NCI-H1048 (cell line): Measurements from ENCODE around the gene ANTXR2.

Experiments
- DNase-seq: peaks from one replicate; lab custom pipeline; 2025; lab: John Stamatoyannopoulos, UW

ANTXR2 gene

GRCh38 chr4:80069108-80069836 lies 3.8 kb downstream of the ANTXR2 start:
- DNase-seq: no peak

GRCh38 chr4:80065601-80066000 lies 7.4 kb downstream of the ANTXR2 start:
- DNase-seq: no peak

GRCh38 chr4:80062527-80062926 lies 10.5 kb downstream of the ANTXR2 start:
- no peak for DNase-seq

GRCh38 chr4:80060804-80061203 lies 12.2 kb downstream of the ANTXR2 start:
- no peak for DNase-seq

- no peak for DNase-seq
Measured at GRCh38 chr4:80058740-80059139, 14.3 kb downstream of the ANTXR2 start.

- no peak for DNase-seq
Measured at GRCh38 chr4:80054375-80054774, 18.7 kb downstream of the ANTXR2 start.

GRCh38 chr4:80053140-80053910 lies 19.7 kb downstream of the ANTXR2 start:
- DNase-seq: no peak

GRCh38 chr4:80049813-80050534 lies 23.1 kb downstream of the ANTXR2 start:
- DNase-seq: no peak

- DNase-seq: no peak
Measured at GRCh38 chr4:80049402-80049801, 23.6 kb downstream of the ANTXR2 start.

- DNase-seq: no peak
Measured at GRCh38 chr4:80045786-80046185, 27.2 kb downstream of the ANTXR2 start.

- no peak for DNase-seq
Measured at GRCh38 chr4:80043541-80043940, 29.5 kb downstream of the ANTXR2 start.

- no peak for DNase-seq
Measured at GRCh38 chr4:80042821-80043220, 30.2 kb downstream of the ANTXR2 start.

GRCh38 chr4:80037864-80038263 lies 35.2 kb downstream of the ANTXR2 start:
- no peak for DNase-seq

GRCh38 chr4:80036949-80037685 lies 35.9 kb downstream of the ANTXR2 start:
- no peak for DNase-seq

GRCh38 chr4:80036306-80036705 lies 36.7 kb downstream of the ANTXR2 start:
- DNase-seq: no peak

- no peak for DNase-seq
Measured at GRCh38 chr4:80035336-80035735, 37.7 kb downstream of the ANTXR2 start.

GRCh38 chr4:80033581-80033980 lies 39.4 kb downstream of the ANTXR2 start:
- no peak for DNase-seq

GRCh38 chr4:80029364-80029763 lies 43.7 kb downstream of the ANTXR2 start:
- DNase-seq: no peak

- DNase-seq: no peak
Measured at GRCh38 chr4:80027611-80028010, 45.4 kb downstream of the ANTXR2 start.

- no peak for DNase-seq
Measured at GRCh38 chr4:80026100-80026499, 46.9 kb downstream of the ANTXR2 start.

GRCh38 chr4:80024335-80024734 lies 48.7 kb downstream of the ANTXR2 start:
- DNase-seq: no peak

- no peak for DNase-seq
Measured at GRCh38 chr4:80022282-80022681, 50.7 kb downstream of the ANTXR2 start.
